ENCODE measurements around the gene TFAP2D. TPM values are rescaled to one million over a fixed set of nuclear protein-coding genes. Genes with fewer than 3 reads are reported as not detected.

The TFAP2D gene
- total and polyA plus RNA-seq, 12 donors, result not detected

DNA sequence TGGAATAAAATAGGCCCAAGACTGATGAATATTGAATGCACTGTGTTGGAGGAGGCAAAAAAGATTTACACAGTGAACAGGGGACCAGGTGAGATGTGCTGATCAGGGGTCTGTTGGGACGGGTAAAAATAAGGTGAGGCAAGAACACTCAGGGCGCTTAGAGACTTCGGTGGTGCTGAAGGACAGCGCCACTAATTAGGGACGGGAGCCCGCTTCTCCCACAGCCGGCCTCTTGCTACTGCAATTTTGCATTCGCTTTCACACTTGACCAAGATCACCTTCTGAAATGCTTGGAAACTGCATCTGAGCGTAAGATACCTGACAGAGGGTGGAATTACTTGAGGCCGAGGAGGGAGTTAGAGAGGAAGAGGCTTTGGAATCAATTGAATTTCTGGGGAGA, 7.3 kb downstream of the TFAP2D start:
- DNase-seq, result no peak
- H3K9me3 ChIP-seq (replicated peaks in 1 of 3), result no peaks in the 10 kb centered on the region
- no peak for TF ChIP-seq POLR2A (IDR thresholded peaks at IDR 0.05)
- TF ChIP-seq, protein P1, sequence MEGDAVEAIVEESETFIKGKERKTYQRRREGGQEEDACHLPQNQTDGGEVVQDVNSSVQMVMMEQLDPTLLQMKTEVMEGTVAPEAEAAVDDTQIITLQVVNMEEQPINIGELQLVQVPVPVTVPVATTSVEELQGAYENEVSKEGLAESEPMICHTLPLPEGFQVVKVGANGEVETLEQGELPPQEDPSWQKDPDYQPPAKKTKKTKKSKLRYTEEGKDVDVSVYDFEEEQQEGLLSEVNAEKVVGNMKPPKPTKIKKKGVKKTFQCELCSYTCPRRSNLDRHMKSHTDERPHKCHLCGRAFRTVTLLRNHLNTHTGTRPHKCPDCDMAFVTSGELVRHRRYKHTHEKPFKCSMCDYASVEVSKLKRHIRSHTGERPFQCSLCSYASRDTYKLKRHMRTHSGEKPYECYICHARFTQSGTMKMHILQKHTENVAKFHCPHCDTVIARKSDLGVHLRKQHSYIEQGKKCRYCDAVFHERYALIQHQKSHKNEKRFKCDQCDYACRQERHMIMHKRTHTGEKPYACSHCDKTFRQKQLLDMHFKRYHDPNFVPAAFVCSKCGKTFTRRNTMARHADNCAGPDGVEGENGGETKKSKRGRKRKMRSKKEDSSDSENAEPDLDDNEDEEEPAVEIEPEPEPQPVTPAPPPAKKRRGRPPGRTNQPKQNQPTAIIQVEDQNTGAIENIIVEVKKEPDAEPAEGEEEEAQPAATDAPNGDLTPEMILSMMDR (IDR thresholded peaks at IDR 0.05), result no peak
- H3K4me1 ChIP-seq (replicated peaks in 1 of 2), result no peaks in the 10 kb centered on the region
- WGBS, 4 donors, result 1 to 9% (median 4%) methylated on average over 10 of the region's 10 CpGs
- H3K27me3 ChIP-seq, result peaks cover 33% of the 10 kb centered on the region
- no peak overlapping the region for H3K27ac ChIP-seq
- no peaks in the 10 kb centered on the region for H3K36me3 ChIP-seq (replicated peaks in 1 of 2)
- no peak overlapping the region for H3K4me3 ChIP-seq
- intact Hi-C loops (cut with DNase I), result no loop called here

DNA sequence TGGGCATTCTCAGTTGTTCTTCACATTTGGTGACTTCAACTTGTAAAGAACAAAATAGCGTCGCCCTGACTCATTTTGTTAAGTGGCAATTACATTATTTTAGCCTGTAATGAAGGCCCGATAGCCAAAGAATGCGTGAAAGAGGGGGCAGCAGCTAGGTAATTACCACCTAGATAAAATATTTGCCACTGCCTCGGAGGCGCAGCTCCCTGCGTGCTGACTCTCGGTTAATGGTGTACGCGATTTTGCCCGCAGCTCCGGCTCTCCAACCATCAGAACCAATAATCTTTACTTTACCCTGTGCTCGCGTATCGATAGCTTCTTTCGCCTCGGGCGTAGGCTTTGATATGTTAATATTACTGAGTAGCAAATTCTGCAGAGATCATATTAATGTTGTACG, 8.7 kb downstream of the TFAP2D start:
- no peaks in the 10 kb centered on the region for H3K36me3 ChIP-seq (replicated peaks in 1 of 2)
- intact Hi-C loops (cut with DNase I), result no loop called here
- H3K4me3 ChIP-seq, result no peak overlapping the region
- WGBS, 4 donors, result 2 to 6% (median 3%) methylated on average over 19 of the region's 19 CpGs
- no peaks in the 10 kb centered on the region for H3K4me1 ChIP-seq (replicated peaks in 1 of 2)
- H3K9me3 ChIP-seq (replicated peaks in 1 of 3), result no peaks in the 10 kb centered on the region
- no peak for TF ChIP-seq POLR2A (IDR thresholded peaks at IDR 0.05)
- TF ChIP-seq, protein P1 (IDR thresholded peaks at IDR 0.05), result no peak
- no peak for DNase-seq
- H3K27me3 ChIP-seq, result peaks cover 26% of the 10 kb centered on the region
- no peak overlapping the region for H3K27ac ChIP-seq

DNA sequence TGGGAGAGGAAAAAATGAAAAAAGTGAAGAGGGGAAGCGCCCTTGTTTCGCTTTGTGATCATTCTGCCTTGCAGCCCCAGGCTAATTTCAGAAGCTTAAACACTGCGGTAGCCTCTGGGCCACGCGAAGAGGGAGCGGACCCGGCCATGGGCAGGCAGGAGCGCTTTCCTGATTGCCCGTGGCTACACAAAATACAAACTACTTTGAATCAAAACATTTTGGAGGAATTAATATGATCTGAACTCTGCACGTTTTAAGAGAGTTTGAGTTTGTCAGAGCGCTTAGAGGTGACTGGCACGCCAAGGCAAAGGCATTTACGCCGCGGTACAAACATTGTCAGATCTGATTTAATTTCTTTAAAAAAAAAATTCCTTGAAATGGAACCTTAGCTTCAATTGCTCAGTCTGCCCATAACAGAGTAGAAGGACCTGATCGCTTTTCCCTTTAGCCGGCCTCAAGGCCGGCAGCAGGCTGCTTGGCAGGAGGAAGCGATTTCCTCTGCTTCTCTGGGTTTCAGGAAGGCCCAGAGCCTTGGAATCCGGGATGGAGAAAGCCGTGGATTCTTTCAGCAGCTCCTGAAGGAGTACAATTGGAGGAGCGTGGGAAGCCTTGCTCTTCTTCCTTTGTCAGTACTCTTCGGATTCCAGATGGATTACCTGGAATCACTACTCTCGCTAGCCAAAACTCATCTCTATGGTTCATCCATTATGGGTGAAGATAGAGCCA, 9.7 kb downstream of the TFAP2D start:
- Histone ChIP-seq H3K9me3 (replicated peaks in 1 of 3) (no peaks in the 10 kb centered on the region), H3K4me3 (no peak overlapping the region), H3K4me1 (replicated peaks in 1 of 2) (no peaks in the 10 kb centered on the region), H3K36me3 (replicated peaks in 1 of 2) (no peaks in the 10 kb centered on the region), H3K27ac (no peak overlapping the region), H3K27me3 (peaks cover 25% of the 10 kb centered on the region)
- TF ChIP-seq POLR2A (IDR thresholded peaks at IDR 0.05), result no peak
- TF ChIP-seq, protein P1 (IDR thresholded peaks at IDR 0.05), result no peak
- no peak for DNase-seq
- intact Hi-C loops (cut with DNase I), result no loop called here
- 13 to 21% (median 13%) methylated on average over 21 to 24 of the region's 24 CpGs for WGBS, 4 donors

DNA sequence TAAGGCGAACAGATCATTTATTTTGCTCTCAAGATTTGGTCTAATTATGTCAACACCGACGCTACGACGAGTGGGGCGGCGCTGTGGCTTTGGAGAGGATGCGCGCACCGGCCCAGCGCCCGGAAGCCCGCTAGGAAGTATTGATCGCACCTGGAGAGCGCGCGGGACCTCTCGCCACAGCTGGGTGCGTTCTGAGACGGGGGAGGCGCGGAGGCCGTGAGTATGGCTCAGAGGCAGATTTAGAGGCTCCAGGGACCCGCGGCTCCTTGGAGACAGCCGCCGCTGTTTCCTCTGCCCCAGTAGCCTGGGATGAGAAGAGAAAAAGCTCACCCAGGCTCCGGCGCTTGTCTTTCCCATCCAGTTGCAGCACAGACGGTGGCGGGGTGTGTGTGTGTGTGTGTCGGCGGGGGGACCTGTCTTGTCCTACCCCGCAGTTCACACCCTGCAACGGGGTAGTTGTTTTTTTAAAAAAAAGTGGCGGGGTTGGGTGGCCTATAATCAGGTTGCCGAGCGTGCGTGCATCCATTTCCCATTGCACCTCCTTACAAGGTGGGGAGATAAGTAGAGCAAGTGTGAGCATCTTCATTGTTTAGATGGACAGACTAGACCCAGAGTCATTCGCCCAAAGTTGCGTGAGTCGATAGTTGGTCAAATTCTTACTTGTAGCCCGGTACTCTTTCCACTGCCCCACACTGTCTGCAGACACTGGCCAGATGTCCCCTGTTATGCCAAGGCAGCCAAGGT, 11.2 kb downstream of the TFAP2D start:
- intact Hi-C loops (cut with DNase I), result no loop called here
- Histone ChIP-seq H3K27ac (no peak overlapping the region), H3K36me3 (replicated peaks in 1 of 2) (no peaks in the 10 kb centered on the region), H3K27me3 (peaks cover 25% of the 10 kb centered on the region), H3K4me3 (no peak overlapping the region), H3K9me3 (replicated peaks in 1 of 3) (no peaks in the 10 kb centered on the region), H3K4me1 (replicated peaks in 1 of 2) (no peaks in the 10 kb centered on the region)
- WGBS, 4 donors, result 4 to 9% (median 5%) methylated on average over 35 to 43 of the region's 43 CpGs
- DNase-seq, result no peak
- TF ChIP-seq, protein P1 (IDR thresholded peaks at IDR 0.05), result no peak
- TF ChIP-seq POLR2A (IDR thresholded peaks at IDR 0.05), result no peak

Measured in adrenal gland (tissue), 12 donors.